Colon (tissue), 2 donors: Measurements from ENCODE around the gene MT2A.

Experiments
- FAIRE-seq: peaks from 2 replicates; lab custom pipeline; 2012; peaks lifted over from hg19 to GRCh38; lab: Jason Lieb, UNC
- donor health status: control.
- donor health status: control.

MT2A gene

DNA sequence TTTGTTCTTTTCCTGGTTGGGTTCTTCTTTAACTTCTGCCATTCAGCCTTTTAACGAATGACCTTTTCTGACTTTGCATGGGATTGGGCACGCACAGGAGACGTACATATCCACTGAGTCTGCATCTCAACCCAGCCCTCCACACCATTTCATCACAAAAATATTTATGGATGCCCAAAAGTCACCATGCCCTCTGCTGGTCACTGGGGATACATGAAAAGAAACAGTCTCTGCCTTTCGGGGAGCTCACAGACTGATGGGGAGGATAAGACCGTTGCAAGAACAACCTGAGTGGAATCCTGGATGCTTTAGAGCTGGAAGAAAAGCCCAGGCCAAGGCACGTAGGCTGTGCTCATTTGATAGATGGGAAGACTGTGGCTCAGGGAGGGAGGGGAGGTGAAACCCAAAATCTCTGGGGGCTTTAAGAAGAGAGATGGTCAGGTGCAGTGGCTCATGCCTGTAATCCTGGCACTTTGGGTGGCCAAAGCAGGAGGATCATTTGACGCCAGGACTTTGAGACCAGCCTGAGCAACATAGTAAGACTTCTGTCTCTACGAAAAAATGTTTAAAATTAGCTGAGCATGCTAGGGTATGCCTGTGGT is 7.9 kb upstream of the MT2A start:
- FAIRE-seq = no peak

DNA sequence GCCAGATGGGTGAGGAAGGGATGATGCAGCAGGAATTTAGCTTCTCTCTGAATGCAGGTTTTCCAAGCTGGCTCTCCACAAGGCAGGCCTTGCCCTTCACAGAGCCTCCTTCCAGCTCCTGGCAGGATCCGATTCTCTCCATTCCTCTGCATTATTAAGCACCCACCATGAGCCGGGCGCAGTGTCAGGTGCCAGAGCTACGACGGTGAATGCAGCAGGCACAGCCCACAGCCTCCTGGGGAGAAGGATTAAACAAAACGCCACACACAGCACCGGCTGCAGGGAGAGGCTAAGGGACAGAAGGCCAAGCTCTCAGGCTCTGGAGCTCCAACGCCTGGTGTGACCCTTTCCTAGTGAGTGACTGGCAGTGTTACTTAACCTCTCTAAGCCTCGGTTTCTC is 7.1 kb upstream of the MT2A start:
- no peak for FAIRE-seq

GRCh38 chr16:56603589-56603988 is 4.8 kb upstream of the MT2A start:
- no peak for FAIRE-seq

DNA sequence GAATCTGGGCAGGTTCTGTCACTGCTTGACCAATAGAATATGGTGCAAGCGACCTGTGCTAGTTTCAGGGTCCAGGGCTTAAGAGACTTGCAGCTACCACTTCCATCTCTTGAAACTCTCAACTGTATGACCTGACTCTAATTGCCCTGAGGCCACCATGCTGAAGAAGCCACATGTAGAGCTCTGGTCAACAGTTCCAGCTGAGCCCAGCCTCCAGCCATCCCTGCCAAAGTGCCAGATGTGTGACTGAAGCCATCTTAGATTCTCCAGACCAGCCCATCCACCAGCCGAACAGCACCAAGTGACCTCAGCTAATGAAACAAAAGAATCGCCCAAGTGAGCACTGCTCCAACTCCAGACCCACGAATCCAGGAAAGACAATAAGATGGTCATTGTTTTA is 3.4 kb upstream of the MT2A start:
- no peak for FAIRE-seq

DNA sequence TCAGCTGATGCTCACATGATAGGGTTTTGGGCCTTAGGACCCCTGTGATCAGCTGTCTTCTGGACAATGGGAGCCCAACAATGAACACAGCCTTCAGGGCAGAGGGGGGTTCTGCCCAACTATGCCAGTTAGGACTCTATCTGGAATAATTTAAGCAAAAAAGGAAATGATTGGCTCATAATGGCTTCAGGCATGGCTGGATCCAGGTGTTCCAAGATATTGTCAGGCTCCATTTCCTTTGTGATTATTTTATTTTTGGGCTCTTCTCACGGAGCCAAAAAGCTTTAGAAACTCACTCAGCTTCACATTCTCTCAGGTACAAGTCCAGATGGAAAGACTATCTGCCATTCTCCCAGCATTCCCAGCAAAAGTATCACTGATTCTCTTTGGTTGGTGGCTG is 2.9 kb upstream of the MT2A start:
- no peak for FAIRE-seq

DNA sequence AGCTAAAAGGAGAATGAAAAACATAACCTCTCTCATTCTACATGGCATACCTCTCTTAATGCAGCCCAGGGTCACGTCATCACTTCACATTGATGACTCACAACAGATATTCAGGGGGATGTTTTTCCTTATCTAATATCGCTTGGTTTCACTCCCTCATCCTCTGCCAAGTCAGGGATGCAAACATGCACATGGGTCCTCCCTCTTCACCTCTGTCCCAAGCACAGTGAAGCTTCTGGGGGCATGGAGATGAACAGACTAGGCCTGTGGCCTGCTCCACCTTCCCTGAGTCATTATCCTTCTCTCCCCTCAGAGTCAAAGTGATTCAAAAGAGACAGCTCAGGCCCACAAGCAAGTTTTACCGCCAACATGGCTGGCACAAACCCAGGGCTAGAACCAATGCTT is 2.3 kb upstream of the MT2A start:
- FAIRE-seq = no peak

DNA sequence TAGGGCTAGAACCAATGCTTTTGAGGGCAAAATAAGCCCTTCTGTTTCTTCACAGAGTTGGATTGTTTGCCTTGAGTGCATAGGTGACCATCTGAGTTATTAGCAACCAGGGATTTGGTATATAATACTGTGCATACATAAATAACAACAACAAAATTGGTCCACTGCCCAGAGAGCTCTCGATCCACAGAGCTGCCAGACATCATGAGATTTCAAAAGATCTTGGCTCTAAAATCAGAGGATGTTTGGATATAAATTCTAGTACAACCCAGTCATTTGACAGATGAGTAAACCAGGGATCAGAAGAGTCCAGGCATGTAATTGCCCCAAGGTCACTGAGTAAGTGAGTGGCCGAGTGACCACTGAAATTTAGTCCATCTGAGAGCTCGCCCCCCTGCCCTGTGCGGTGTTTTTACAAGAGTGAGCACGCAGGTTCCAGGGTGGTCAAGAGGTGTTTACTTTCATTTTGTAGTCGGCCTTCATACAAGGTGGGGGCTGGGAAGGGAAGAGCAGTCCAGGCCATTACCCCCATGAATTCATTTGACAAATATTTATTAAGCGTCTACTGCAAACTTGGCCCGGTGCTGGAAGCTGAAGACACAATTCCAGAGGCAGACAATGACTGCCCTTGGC is 1.8 kb upstream of the MT2A start:
- no peak for FAIRE-seq

DNA sequence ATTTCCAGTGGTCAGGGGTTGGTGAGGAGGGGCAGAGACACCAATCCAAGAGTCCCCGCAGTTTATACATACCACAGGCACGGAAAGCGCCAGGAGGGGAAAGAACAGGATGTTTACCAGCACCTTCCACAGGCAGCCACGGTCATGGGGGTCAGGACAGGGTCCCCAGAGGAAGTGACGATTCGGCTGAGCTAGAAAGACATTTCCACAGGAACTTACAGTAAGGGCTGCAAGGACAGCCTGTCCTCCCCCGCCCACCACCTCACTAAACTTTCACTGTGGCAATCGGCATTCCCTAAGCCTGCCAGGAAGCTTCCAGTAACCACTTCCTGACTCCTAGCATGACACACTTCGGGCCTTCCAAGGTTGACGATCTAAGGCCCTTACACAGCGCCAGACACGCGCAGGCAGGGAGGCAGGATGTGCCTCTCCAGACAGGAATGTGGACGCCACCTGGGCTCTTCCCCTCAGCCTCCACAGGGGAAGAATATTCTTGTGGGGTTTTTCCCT is 1.2 kb upstream of the MT2A start:
- no peak for FAIRE-seq

DNA sequence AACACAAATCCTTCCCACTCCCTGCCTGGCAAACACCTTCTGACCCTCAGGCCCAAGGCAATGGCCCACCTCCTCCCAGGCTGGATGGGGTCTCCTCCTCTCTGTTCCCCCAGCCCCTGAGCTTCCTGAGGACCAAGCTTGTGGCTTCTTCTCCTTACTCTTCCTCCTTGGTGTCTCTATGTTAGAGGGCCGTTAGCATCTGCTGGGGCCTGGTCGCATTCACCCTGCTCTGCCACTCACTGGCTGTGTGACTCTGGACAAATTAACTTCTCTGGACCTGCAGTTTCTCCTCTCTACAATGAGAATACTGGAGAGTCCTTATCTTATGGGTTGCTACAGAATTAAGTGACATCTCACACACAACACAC is 725 bp upstream of the MT2A start:
- no peak for FAIRE-seq

- no peak for FAIRE-seq
Measured at GRCh38 chr16:56608876-56609462, 585 bp downstream of the MT2A start.

DNA sequence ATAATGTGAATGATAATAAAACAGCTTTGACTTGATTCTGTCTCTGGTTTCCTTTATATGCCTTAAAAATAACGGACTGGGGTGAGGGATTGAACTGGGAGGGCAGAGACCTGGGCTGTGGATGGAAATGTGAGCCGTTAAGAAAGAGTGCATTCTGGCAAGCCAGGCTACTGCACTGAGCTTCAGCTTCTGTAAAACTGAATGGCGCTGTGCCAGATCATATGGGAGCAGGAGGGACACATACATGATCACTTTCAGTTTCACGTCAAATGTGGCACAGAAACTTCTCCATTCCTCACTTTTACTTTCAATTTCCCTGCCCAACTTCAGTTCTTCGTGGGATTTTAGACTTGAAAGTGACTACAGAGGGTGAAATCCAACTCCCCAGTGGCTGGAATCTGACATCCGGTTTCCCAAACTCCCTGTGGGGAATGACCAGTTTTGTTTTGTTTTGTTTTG is 1.1 kb downstream of the MT2A start:
- FAIRE-seq = no peak

- no peak for FAIRE-seq
Measured at GRCh38 chr16:56610017-56610608, 1.7 kb downstream of the MT2A start.

- FAIRE-seq = no peak
Measured at GRCh38 chr16:56610609-56611111, 2.3 kb downstream of the MT2A start.

DNA sequence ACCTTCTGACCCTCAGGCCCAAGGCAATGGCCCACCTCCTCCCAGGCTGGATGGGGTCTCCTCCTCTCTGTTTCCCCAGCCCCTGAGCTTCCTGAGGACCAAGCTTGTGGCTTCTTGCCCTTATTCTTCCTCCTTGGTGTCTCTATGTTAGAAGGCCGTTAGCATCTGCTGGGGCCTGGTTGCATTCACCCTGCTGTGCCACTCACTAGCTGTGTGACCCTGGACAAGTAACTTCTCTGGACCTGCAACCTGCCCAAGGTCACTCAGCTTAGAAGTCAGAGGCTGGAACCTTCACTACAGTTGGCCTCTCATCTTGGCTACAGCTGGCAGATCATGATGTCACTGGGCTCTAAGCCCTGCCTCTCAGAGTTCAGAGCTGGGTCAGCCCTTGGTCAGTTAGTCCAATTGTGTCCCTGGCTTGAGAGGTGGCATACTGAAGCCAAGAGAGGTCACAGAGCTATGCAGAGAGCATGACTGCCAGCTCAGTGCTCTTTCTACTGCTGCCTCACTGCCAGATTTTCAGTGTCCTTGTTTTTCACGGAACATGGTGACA is 3.0 kb downstream of the MT2A start:
- FAIRE-seq = no peak

DNA sequence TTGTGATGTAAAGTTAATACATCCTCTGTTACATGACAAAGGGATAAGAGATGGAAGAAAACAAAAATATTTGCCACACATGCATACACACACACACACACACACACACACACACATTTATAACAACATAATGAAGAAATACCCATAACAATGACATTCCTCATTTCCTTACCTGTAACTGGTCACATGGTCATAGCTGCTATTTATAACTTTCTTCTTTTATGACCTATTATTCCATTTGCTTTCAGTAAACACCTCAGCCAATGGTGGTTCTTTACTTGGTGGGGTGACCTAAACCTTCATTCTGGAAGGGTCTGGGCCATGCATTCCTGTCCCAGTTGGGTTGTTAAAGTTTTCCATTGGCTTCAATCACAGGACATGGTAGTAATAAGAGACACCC is 5.3 kb downstream of the MT2A start:
- FAIRE-seq = no peak

DNA sequence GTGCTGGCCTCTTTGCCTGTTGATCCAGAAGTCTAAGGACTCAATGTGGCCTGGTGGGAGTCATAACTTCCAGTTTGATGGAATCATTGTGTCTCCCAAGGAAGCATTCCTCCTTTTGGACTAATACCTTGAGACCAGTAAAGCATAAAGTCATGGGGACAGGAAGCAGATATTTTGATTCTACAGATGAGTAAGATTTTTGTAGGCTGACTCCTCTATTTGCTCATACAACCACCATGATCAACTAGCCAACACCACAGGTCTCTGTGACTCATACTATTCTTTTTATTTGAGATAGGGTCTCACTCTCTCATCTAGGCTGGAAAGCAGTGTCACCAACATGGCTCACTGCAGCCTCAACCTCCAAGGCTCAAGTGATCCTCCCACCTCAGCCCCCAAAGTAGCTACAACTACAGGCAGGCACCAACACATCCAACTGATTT is 6.2 kb downstream of the MT2A start:
- no peak for FAIRE-seq

GRCh38 chr16:56615353-56615752 is 7.0 kb downstream of the MT2A start:
- FAIRE-seq = no peak

DNA sequence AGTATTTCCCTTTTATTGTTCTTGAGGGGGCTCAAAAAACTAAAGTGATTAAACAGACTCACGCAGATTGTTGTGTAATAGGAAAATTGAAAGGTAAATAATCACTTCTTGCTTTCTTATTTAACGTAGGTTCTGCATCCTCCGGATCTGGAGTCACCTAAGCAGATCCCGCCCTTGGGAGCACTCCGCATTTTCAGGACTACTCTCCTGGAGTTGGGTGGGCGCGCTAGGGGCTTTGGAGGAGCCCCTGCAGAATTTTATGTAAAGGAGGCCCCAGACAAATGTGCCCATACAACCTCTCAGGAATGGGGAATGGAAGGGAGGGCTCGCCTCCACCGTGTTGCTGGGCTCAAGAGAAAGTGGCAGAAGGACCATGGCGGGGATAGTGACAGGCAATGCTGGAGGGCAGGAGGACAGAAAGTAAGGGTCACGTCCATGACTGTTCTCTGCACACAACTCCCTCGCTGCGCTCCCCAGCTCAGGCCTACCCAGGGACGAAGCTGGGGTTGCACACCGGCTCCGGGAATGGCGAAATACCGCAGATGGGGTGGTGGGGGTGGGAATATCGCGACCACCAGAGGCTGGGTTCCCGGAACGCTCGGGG is 8.3 kb downstream of the MT2A start:
- FAIRE-seq = no peak

DNA sequence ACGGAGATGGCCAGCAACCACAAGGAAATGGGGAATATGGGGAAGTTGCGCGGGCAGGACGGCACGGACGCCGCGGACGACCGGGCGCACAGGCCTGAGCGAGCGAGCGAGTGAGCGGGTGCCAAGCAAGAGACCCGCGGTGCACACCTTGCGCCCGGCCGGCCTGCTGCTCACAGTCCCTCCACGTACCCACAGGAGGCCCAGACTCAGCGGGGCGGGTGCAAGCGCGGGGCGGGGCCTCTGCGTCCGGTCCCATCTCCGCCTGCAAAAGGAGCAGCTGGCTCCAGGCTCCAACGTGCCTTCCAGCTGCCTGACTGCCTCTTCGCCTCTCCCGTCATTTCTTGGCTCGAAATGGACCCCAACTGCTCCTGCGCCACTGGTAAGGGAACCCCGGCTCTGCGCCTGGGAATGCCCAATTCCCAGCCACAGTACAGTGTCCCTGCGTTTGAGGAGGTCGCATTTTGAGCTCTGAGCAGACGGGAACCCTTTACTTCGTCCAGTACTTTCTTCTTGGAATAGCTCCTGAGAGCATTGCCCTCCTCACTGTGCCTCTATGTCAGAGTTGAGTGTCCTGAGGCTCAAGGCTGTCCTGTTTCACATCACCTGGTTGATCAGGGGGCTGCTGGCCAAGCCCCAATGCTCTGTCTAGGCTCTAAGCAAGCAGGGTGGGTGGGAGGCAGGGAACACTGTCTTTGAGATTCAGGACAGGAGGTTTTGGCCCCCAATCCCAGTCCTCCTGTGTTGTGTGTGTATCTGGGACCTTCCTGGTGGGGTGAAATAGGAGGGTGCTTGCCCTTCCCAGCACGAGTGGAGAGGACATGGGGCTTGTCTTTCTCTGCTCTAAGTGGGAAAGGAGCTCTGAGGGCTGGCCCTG is 9.1 kb downstream of the MT2A start:
- FAIRE-seq = no peak

- no peak for FAIRE-seq
Measured at GRCh38 chr16:56618138-56618537, 9.8 kb downstream of the MT2A start.

DNA sequence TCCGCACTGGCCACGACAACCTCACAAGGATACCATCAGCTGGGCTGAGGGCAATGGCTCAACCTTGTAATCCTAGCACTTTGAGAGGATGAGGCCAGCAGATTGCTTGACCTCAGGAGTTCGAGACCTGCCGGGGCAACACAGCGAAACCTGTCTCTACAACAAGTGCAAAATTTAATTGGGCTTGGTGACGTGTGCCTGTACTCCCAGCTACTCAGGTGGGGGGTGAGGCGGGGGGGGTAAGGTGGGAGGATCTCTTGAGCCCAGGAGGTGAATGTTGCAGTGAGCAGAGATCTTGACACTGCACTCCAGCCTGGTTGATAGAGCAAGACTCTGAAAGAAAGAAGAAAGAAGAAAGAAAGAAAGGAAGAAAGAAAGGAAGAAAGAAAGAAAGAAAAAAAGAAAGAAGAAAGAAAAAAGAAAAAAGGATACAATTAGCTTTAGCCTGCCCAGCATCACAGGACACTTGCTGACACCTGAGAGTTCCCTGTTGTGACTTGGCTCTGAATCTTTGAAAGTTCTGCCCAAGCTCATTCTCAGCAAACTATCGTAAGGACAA is 12.0 kb downstream of the MT2A start:
- no peak for FAIRE-seq
